Measurements from ENCODE around the gene FNDC3B.

Gene FNDC3B

DNA sequence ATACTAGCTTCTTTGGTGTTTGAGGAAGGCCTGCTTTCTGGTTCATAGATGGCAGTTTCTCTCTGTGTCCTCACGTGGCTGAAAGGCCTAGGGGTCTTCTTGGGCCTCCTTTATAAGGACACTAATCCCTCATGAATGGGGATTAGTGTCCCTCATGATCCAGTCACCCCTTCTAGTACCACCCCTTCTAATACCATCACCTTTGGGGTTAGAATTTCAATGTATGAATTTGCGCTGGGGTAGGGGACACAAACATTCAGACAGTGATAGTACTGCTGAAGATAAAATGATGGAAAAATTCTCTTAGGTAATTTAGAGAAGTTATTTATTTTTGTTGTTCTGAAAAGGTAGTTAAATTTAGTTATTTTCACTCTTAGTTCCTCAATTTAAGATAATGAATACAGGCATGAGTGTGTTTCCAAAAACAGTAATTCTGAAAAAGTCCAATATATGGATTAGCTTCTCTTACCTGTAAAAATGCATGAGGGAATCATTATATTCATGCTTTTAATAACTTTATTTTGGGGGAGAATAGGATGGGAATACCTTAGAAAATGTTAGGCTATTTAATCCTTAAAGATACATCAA is 103.6 kb downstream of the FNDC3B start:
- no peaks in the 10 kb centered on the region for H3K36me3 ChIP-seq
- DNase-seq, result no peak
- H3K27me3 ChIP-seq, result no peaks in the 10 kb centered on the region
- H3K4me1 ChIP-seq, result peaks cover 11% of the 10 kb centered on the region
- TF ChIP-seq, protein P1, sequence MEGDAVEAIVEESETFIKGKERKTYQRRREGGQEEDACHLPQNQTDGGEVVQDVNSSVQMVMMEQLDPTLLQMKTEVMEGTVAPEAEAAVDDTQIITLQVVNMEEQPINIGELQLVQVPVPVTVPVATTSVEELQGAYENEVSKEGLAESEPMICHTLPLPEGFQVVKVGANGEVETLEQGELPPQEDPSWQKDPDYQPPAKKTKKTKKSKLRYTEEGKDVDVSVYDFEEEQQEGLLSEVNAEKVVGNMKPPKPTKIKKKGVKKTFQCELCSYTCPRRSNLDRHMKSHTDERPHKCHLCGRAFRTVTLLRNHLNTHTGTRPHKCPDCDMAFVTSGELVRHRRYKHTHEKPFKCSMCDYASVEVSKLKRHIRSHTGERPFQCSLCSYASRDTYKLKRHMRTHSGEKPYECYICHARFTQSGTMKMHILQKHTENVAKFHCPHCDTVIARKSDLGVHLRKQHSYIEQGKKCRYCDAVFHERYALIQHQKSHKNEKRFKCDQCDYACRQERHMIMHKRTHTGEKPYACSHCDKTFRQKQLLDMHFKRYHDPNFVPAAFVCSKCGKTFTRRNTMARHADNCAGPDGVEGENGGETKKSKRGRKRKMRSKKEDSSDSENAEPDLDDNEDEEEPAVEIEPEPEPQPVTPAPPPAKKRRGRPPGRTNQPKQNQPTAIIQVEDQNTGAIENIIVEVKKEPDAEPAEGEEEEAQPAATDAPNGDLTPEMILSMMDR (IDR thresholded peaks at IDR 0.05; ENCODE audit: low read depth, low read length), result no peak
- no peak overlapping the region for H3K4me3 ChIP-seq (ENCODE audit: low read depth, low read length)
- H3K9me3 ChIP-seq, result no peaks in the 10 kb centered on the region

DNA sequence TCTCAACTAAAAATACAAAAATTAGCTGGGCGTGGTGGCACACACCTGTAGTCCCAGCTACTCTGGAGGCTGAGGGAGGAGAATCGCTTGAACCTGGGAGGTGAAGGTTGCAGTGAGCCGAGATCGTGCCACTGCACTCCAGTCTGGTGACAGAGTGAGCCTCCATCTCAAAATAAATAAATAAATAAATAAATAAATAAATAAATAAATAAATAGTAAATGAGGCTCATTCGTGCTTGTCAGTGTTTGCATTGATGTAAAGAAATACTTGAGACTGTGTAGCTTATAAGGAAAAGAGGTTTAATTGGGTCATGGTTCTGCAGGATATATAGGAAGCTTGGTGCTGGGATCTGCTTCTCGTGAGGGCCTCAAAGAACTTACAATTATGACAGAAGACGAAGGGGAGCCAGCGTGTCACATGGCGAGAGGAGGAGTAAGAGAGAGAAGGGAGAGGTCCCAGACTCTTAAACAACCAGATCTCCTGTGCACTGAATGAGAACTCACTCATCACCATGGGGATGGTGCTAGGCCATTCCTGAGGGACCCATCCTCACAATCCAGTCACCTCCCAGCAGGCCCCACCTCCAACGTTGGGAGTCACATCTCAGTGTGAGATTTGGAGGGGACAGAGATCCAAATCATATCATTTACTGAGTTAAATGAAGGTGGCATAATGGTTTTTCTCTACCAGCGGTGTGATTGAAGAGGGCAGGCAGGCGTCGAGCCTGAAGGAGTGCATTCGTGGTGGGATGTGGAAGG is 104.5 kb downstream of the FNDC3B start:
- no peaks in the 10 kb centered on the region for H3K9me3 ChIP-seq
- TF ChIP-seq, protein P1 (IDR thresholded peaks at IDR 0.05; ENCODE audit: low read depth, low read length), result no peak
- peaks cover 3% of the 10 kb centered on the region for H3K4me1 ChIP-seq
- no peak for DNase-seq
- no peaks in the 10 kb centered on the region for H3K36me3 ChIP-seq
- no peaks in the 10 kb centered on the region for H3K27me3 ChIP-seq
- no peak overlapping the region for H3K4me3 ChIP-seq (ENCODE audit: low read depth, low read length)

DNA sequence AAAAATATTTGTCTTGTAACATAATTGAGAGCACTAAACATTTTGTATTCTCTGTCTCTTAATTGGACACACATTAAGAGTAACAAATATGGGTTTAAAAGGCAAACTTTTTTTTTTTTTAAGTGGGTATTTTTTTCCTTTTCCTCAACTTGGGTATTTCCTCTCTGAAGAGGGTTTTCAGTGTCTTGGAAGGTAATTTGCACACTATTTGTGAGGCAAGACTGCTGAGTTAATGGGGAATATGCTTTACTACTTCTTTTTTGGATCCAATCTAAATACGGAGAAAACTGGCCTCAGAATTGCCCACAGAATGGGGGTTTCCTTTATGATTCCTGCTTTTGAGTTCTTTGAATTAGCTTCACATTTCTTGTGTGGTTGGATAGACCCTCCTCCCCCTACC is 105.2 kb downstream of the FNDC3B start:
- H3K9me3 ChIP-seq, result no peaks in the 10 kb centered on the region
- no peaks in the 10 kb centered on the region; the same call in 1 of the 2 replicates for H3K4me1 ChIP-seq
- TF ChIP-seq, protein P1 (IDR thresholded peaks at IDR 0.05; ENCODE audit: low read depth, low read length), result no peak
- no peak for DNase-seq
- H3K4me3 ChIP-seq (ENCODE audit: low read depth, low read length), result no peak overlapping the region
- no peaks in the 10 kb centered on the region for H3K36me3 ChIP-seq
- H3K27me3 ChIP-seq, result no peaks in the 10 kb centered on the region

DNA sequence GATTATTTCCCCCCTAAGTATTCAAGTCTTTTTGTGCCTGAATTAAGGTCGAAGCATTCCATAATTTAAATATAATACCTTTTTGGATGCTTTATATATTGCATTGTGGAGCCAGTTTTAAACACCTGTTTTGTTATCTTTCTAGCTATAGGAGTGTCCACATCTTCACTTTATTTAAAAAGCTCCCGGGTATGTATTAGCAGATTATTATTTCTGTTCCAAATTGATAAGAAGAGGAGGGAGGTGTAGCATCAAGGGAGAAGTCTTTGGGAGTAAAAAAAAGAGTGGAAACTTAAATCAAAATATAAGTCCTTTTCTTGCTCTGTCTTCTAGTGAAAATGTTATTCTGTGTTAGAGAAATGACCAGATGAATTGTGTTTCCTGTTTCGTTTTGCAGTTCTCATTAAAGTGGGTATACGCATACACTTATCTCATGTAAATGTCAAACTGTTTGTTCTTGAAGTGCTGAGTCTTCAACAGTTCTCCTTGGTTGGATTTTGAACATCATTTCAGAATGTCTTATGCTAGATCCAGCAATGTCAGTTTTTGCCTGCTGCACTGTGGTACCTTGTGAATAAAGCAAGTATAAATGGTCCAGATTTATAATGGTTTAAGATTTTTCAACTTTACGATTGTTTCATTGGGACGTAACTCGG is 105.8 kb downstream of the FNDC3B start:
- no peak for DNase-seq
- no peaks in the 10 kb centered on the region; the same call in 1 of the 2 replicates for H3K4me1 ChIP-seq

DNA sequence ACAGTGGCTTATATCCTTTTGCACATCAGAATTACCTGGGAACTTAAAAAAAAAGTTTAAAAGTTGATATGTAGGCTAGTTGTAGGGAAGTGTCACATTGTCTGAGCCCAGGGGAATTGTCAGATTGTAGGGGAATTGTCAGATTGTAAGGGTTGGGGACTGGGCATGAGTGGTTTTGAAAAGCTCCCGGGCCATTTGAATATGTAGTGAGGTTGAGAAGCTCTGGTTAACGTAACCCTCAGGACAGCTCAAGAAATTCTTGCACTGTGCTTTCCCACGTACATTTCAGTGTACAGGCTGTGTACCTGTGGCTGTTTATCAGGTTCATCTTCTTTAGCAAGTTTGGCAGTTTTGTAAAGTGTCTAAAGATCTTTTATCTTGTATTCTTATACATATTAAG is 107.0 kb downstream of the FNDC3B start:
- H3K9me3 ChIP-seq, result no peaks in the 10 kb centered on the region
- H3K36me3 ChIP-seq, result no peaks in the 10 kb centered on the region
- TF ChIP-seq, protein P1 (IDR thresholded peaks at IDR 0.05; ENCODE audit: low read depth, low read length), result no peak
- H3K4me3 ChIP-seq (ENCODE audit: low read depth, low read length), result no peak overlapping the region
- no peaks in the 10 kb centered on the region; the same call in 1 of the 2 replicates for H3K4me1 ChIP-seq
- H3K27me3 ChIP-seq, result no peaks in the 10 kb centered on the region
- DNase-seq, result no peak

More for the DNA sequence above, 105.8 kb downstream of the FNDC3B start:
- no peaks in the 10 kb centered on the region for H3K9me3 ChIP-seq
- TF ChIP-seq, protein P1 (IDR thresholded peaks at IDR 0.05; ENCODE audit: low read depth, low read length), result no peak
- H3K27me3 ChIP-seq, result no peaks in the 10 kb centered on the region
- H3K4me3 ChIP-seq (ENCODE audit: low read depth, low read length), result no peak overlapping the region
- no peaks in the 10 kb centered on the region for H3K36me3 ChIP-seq

Measured in BE2C (cell line).